SK-N-SH treated with all-trans-retinoic acid at 6 μM for 48 hours (cell line): Measurements from ENCODE around the gene SGIP1.

ENCODE experiments used
- ATAC-seq: fragments of 200-7000 bp; cut with Tn5 transposase; 3 replicates; pipeline ENCODE4 v1.9.1; 2020; ENCODE audit warnings: mild to moderate bottlenecking, moderate library complexity
- ARNTL ChIP-seq: fragments of 450-650 bp; formaldehyde crosslinking; IDR thresholded peaks from 2 replicates; pipeline ENCODE4 v1.5.0; 2020; ENCODE audit warnings: low read depth, mild to moderate bottlenecking, moderate library complexity, borderline replicate concordance
- BACH2 ChIP-seq: fragments of 250-450 bp; sonication (Bioruptor Pico); IDR thresholded peaks from 2 replicates; pipeline ENCODE4 v1.9.0; 2021; ENCODE audit warnings: mild to moderate bottlenecking, borderline replicate concordance
- CSDC2 ChIP-seq: fragments of 250-450 bp; sonication (Bioruptor Pico); IDR thresholded peaks from 2 replicates; pipeline ENCODE4 v1.5.0; 2020; ENCODE audit warnings: mild to moderate bottlenecking, moderate library complexity
- CSRNP3 ChIP-seq: fragments of 250-450 bp; sonication (Bioruptor Pico); IDR thresholded peaks from 2 replicates; pipeline ENCODE4 v1.5.1; 2021; ENCODE audit warnings: mild to moderate bottlenecking, moderate library complexity
- ESRRG ChIP-seq: fragments of 250-450 bp; sonication (Bioruptor Pico); IDR thresholded peaks from 2 replicates; pipeline ENCODE4 v1.6.1; 2021; ENCODE audit warnings: mild to moderate bottlenecking
- ISL1 ChIP-seq: fragments of 250-450 bp; sonication (Bioruptor Pico); IDR thresholded peaks from 2 replicates; pipeline ENCODE4 v2.1.2; 2022; ENCODE audit warnings: mild to moderate bottlenecking, moderate library complexity
- OSR1 ChIP-seq: fragments of 250-450 bp; sonication (Bioruptor Pico); IDR thresholded peaks from 2 replicates; pipeline ENCODE4 v1.8.0; 2022; ENCODE audit warnings: moderate library complexity, mild to moderate bottlenecking, inconsistent platforms
- PATZ1 ChIP-seq: fragments of 250-450 bp; sonication (Bioruptor Pico); IDR thresholded peaks from 2 replicates; pipeline ENCODE4 v1.8.0; 2020; ENCODE audit warnings: mild to moderate bottlenecking, moderate library complexity, borderline replicate concordance
- PPARA ChIP-seq: fragments of 250-450 bp; sonication (Bioruptor Pico); IDR thresholded peaks from 2 replicates; pipeline ENCODE4 v1.5.0; 2020; ENCODE audit warnings: mild to moderate bottlenecking, borderline replicate concordance
- RARB ChIP-seq: fragments of 250-450 bp; sonication (Bioruptor Pico); IDR thresholded peaks from 2 replicates; pipeline ENCODE4 v1.8.0; 2021; ENCODE audit warnings: mild to moderate bottlenecking, moderate library complexity
- SNAI2 ChIP-seq: fragments of 250-450 bp; sonication (Bioruptor Pico); IDR thresholded peaks from 2 replicates; pipeline ENCODE4 v1.5.0; 2020; ENCODE audit warnings: mild to moderate bottlenecking, moderate library complexity
- TCF4 ChIP-seq: fragments of 250-450 bp; sonication (Bioruptor Pico); IDR thresholded peaks from 2 replicates; pipeline ENCODE4 v1.8.0; 2021; ENCODE audit warnings: mild to moderate bottlenecking, moderate library complexity, borderline replicate concordance
- TOX ChIP-seq: fragments of 250-450 bp; sonication (Bioruptor Pico); IDR thresholded peaks from 2 replicates; pipeline ENCODE4 v1.8.0; 2021; ENCODE audit warnings: mild to moderate bottlenecking, moderate library complexity, borderline replicate concordance
- TSHZ2 ChIP-seq: fragments of 250-450 bp; sonication (Bioruptor Pico); IDR thresholded peaks from 2 replicates; pipeline ENCODE4 v1.5.0; 2020; ENCODE audit warnings: mild to moderate bottlenecking, moderate library complexity
- ZC3H10 ChIP-seq: fragments of 250-450 bp; sonication (Bioruptor Pico); IDR thresholded peaks from 2 replicates; pipeline ENCODE4 v1.5.1; 2021; ENCODE audit warnings: mild to moderate bottlenecking, moderate library complexity
- ZFP3 ChIP-seq: fragments of 250-450 bp; sonication (Bioruptor Pico); IDR thresholded peaks from 2 replicates; pipeline ENCODE4 v1.5.0; 2020; ENCODE audit warnings: mild to moderate bottlenecking, moderate library complexity
- ZFP30 ChIP-seq: fragments of 450-650 bp; formaldehyde crosslinking; IDR thresholded peaks from 2 replicates; pipeline ENCODE4 v1.5.0; 2022; ENCODE audit warnings: mild to moderate bottlenecking, moderate library complexity
- ZNF565 ChIP-seq: fragments of 450-650 bp; formaldehyde crosslinking; conservative IDR thresholded peaks from 2 replicates; pipeline ENCODE4 v1.5.0; 2020; ENCODE audit warnings: low read depth, mild to moderate bottlenecking, moderate library complexity
- ZNF70 ChIP-seq: fragments of 450-650 bp; formaldehyde crosslinking; IDR thresholded peaks from 2 replicates; pipeline ENCODE4 v1.5.0; 2020; ENCODE audit warnings: mild to moderate bottlenecking, moderate library complexity
- ZNF8 ChIP-seq: fragments of 450-650 bp; formaldehyde crosslinking; IDR thresholded peaks from 2 replicates; pipeline ENCODE4 v1.5.0; 2020; ENCODE audit warnings: mild to moderate bottlenecking, moderate library complexity
- TF ChIP-seq, protein P1 (sequence below): fragments of 250-450 bp; sonication (Bioruptor Pico); IDR thresholded peaks from 2 replicates; pipeline ENCODE4 v1.8.0; 2021; ENCODE audit warnings: low read depth, mild to moderate bottlenecking, moderate library complexity, borderline replicate concordance
- TF ChIP-seq, protein P2 (sequence below): fragments of 250-450 bp; sonication (Bioruptor Pico); IDR thresholded peaks from 2 replicates; pipeline ENCODE4 v1.5.1; 2020; ENCODE audit warnings: low read depth, mild to moderate bottlenecking, moderate library complexity

SGIP1 gene

DNA sequence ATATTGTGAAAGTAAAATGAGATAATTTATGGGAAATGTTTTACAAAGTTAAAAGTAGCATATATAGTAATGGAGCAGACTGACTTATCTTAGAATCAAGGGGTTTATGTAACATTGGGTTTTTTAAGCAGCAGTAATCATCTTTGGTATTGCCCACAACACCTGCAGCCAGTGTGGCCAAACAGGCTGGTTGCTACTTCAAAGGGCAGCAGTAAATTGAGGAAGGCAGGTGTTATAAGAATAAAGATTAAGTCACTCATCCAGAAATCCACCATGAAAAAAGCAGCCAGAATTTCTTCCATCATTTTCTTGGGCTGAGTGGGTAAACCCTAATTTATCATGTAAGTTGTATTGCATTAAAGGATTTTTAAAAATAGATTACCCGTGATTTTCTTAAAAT, 235.0 kb downstream of the SGIP1 start (continued):
- TF ChIP-seq PPARA (no peak), ZNF70 (CRISPR knock-in tag) (no peak), RARB (no peak)

DNA sequence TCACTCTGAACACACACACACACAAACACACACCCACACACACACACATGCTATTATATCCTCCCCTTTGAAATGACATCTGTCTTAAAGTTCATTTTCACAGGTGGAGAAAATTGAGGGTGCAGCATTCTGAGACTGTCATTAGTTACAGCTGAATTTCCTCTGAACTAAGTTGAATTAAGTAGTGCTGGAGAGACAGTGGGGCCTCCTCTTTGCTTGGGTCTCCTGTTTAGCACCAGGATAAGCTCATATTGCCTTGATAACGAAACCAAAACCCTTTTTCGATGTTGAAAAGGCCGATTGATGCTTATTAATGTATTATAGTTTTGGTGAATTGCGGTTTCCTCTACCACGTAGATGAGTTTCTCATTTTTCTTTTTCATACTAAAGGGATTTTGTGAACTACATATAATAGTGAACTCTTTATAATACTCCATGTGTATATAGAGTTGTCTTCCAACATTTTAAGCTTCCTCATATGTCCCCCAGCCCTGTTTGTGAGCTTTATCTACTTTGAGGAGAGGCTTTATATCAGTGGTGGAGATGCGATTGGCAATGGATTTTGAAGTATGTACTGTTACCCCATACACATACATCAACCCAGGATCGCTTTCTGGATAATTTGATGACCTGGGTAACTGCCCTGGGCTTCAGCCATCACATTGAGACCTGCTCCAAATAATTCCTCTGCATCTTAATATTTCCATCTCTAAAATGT, 235.7 kb downstream of the SGIP1 start:
- ATAC-seq = no peak

DNA sequence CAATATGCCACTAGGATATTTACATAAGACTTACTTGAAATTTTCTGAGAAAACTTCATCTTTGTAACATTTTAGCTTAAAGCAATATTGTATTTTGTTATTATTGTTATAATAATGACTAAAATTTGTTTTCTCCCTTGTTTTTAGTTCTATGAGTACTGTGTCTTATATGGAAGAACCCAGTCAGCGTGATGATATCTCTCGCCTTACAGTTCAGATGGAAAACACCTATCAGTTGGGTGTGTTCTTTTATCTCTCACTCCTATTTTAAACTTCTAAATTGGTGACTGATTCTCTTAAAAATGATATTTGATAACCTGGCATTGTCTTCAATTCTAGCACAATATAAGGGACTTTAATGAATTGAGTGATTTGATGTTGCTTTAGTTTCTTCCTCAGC, 236.3 kb downstream of the SGIP1 start:
- TF ChIP-seq TOX (CRISPR knock-in tag) = no peak
- TF ChIP-seq, protein P1, sequence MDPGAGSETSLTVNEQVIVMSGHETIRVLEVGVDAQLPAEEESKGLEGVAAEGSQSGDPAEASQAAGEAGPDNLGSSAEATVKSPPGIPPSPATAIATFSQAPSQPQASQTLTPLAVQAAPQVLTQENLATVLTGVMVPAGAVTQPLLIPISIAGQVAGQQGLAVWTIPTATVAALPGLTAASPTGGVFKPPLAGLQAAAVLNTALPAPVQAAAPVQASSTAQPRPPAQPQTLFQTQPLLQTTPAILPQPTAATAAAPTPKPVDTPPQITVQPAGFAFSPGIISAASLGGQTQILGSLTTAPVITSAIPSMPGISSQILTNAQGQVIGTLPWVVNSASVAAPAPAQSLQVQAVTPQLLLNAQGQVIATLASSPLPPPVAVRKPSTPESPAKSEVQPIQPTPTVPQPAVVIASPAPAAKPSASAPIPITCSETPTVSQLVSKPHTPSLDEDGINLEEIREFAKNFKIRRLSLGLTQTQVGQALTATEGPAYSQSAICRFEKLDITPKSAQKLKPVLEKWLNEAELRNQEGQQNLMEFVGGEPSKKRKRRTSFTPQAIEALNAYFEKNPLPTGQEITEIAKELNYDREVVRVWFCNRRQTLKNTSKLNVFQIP (CRISPR knock-in tag) = no peak
- no peak for TF ChIP-seq ZFP3 (CRISPR knock-in tag)
- no peak for TF ChIP-seq ISL1 (CRISPR knock-in tag)
- TF ChIP-seq TCF4 (CRISPR knock-in tag) = no peak
- TF ChIP-seq ESRRG = no peak
- TF ChIP-seq SNAI2 (CRISPR knock-in tag) = no peak
- TF ChIP-seq OSR1 = no peak
- no peak for TF ChIP-seq ZNF565 (CRISPR knock-in tag)
- TF ChIP-seq ZC3H10 = no peak
- TF ChIP-seq, all 23 proteins: peak for 0

More for the DNA sequence above, 235.7 kb downstream of the SGIP1 start:
- TF ChIP-seq ISL1 (CRISPR knock-in tag) (no peak), ZFP3 (CRISPR knock-in tag) (no peak), CSDC2 (no peak), BACH2 (no peak)
- TF ChIP-seq, protein P2, sequence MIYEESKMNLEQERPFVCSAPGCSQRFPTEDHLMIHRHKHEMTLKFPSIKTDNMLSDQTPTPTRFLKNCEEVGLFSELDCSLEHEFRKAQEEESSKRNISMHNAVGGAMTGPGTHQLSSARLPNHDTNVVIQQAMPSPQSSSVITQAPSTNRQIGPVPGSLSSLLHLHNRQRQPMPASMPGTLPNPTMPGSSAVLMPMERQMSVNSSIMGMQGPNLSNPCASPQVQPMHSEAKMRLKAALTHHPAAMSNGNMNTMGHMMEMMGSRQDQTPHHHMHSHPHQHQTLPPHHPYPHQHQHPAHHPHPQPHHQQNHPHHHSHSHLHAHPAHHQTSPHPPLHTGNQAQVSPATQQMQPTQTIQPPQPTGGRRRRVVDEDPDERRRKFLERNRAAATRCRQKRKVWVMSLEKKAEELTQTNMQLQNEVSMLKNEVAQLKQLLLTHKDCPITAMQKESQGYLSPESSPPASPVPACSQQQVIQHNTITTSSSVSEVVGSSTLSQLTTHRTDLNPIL = no peak

GRCh38 chr1:66770694-66771093, 236.7 kb downstream of the SGIP1 start:
- ATAC-seq = no peak
- TF ChIP-seq PATZ1 (CRISPR knock-in tag) (no peak), ZC3H10 (no peak), SNAI2 (CRISPR knock-in tag) (no peak)
- TF ChIP-seq, protein P1 (CRISPR knock-in tag) = no peak

More for the DNA sequence above, 236.3 kb downstream of the SGIP1 start:
- ATAC-seq = no peak

DNA sequence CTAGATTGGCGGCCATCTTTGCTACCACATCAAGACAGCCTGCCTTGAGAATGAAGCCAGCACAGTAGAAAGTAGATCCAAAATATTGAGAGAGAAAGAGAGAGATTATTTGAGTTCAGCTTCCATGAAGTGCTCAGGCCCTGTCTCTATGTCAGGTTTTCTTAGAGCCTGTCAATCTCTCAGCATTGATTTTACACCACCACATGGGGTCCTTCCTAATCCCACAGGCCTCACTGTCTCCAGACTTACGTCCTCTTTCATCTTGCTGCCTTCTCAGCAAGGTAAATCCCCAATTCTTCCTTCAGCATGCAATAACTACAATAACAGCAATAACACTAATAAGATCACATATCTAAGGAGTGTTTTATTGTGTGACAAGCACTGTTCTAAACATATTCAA, 239.3 kb downstream of the SGIP1 start:
- ATAC-seq = no peak
- no peak for TF ChIP-seq ZFP30 (CRISPR knock-in tag)
- TF ChIP-seq ZNF8 (CRISPR knock-in tag) = no peak
- TF ChIP-seq CSDC2 = no peak
- no peak for TF ChIP-seq TOX (CRISPR knock-in tag)
- no peak for TF ChIP-seq ISL1 (CRISPR knock-in tag)
- no peak for TF ChIP-seq ARNTL (CRISPR knock-in tag)
- no peak for TF ChIP-seq ZNF565 (CRISPR knock-in tag)
- TF ChIP-seq RARB = no peak
- TF ChIP-seq ZFP3 (CRISPR knock-in tag) = no peak
- TF ChIP-seq TSHZ2 (CRISPR knock-in tag) = no peak
- no peak for TF ChIP-seq PATZ1 (CRISPR knock-in tag)
- TF ChIP-seq OSR1 = no peak
- no peak for TF ChIP-seq TCF4 (CRISPR knock-in tag)
- no peak for TF ChIP-seq CSRNP3 (CRISPR knock-in tag)
- TF ChIP-seq, all 23 proteins: peak for 0
